ENCODE measurements around the gene HMX3.

HMX3 gene

GRCh38 chr10:123147635-123148413, 12.1 kb downstream of the HMX3 start, which contains the start of gene HMX2:
TSS of gene HMX2 (plus strand) at chr10:123148136. CDS start at chr10:123148379, 243 bp downstream.
- no peak for DNase-seq (ENCODE audit: low spot score)

GRCh38 chr10:123148414-123149161, 12.8 kb downstream of the HMX3 start:
- DNase-seq (ENCODE audit: low spot score) = no peak

- no peak for DNase-seq (ENCODE audit: low spot score)
Observed at GRCh38 chr10:123149162-123149567, 13.4 kb downstream of the HMX3 start.

GRCh38 chr10:123149568-123150270, 13.9 kb downstream of the HMX3 start:
- no peak for DNase-seq (ENCODE audit: low spot score)

- DNase-seq (ENCODE audit: low spot score) = no peak
Observed at GRCh38 chr10:123150271-123150985, 14.7 kb downstream of the HMX3 start.

- no peak for DNase-seq (ENCODE audit: low spot score)
Observed at GRCh38 chr10:123150986-123151736, 15.4 kb downstream of the HMX3 start.

- DNase-seq (ENCODE audit: low spot score) = no peak
Observed at GRCh38 chr10:123151737-123152135, 16.0 kb downstream of the HMX3 start.

GRCh38 chr10:123153486-123154091, 17.8 kb downstream of the HMX3 start:
- DNase-seq (ENCODE audit: low spot score) = no peak

GRCh38 chr10:123154092-123154710, 18.4 kb downstream of the HMX3 start, which contains the start of gene BUB3:
TSS of gene BUB3 (plus strand) at chr10:123154402. CDS start at chr10:123154918, 516 bp downstream.
- DNase-seq (ENCODE audit: low spot score) = peak; percentile 97

- no peak for DNase-seq (ENCODE audit: low spot score)
Observed at GRCh38 chr10:123154711-123155505, 19.1 kb downstream of the HMX3 start.

GRCh38 chr10:123156078-123156477, 20.3 kb downstream of the HMX3 start:
- DNase-seq (ENCODE audit: low spot score) = no peak

- DNase-seq (ENCODE audit: low spot score) = no peak
Observed at GRCh38 chr10:123157210-123157609, 21.4 kb downstream of the HMX3 start.

- no peak for DNase-seq (ENCODE audit: low spot score)
Observed at GRCh38 chr10:123158682-123159081, 22.9 kb downstream of the HMX3 start.

GRCh38 chr10:123160311-123160980, 24.7 kb downstream of the HMX3 start:
- peak; percentile 68 for DNase-seq (ENCODE audit: low spot score)

GRCh38 chr10:123164319-123164718, 28.5 kb downstream of the HMX3 start:
- DNase-seq (ENCODE audit: low spot score) = no peak

GRCh38 chr10:123165445-123166072, 29.8 kb downstream of the HMX3 start:
- DNase-seq (ENCODE audit: low spot score) = no peak

- no peak for DNase-seq (ENCODE audit: low spot score)
Observed at GRCh38 chr10:123166618-123167017, 30.8 kb downstream of the HMX3 start.

GRCh38 chr10:123170961-123171360, 35.2 kb downstream of the HMX3 start:
- DNase-seq (ENCODE audit: low spot score) = no peak

All from CD4-positive, alpha-beta T cell treated with Interleukin-6 at 100 ng/mL for 8 hours (primary cell).